ENCODE data around the gene ATP7B. TPM values are rescaled to one million over a fixed set of nuclear protein-coding genes. Genes with fewer than 3 reads are reported as not detected.

ATP7B gene
- total and polyA plus RNA-seq, 2 donors (not counting 3 experiments of a cell fraction or from before 2014, with no cell fraction given): 4.2 to 8.0 TPM

GRCh38 chr13:51978796-51979556 is 32.3 kb downstream of the ATP7B start:
- Histone ChIP-seq H3K79me2 (ENCODE audit: control insufficient read depth, insufficient read depth, low read length) (no peaks in the 10 kb centered on the region), H3K4me1 (ENCODE audit: control insufficient read depth, extremely low read depth, insufficient read depth, low read length) (no peaks in the 10 kb centered on the region), H3K9me3 (replicated peaks; ENCODE audit: control insufficient read depth, insufficient read depth, low read length) (no peaks in the 10 kb centered on the region), H3K36me3 (ENCODE audit: control insufficient read depth in 2 of 2, extremely low read depth in 1 of 2, insufficient read depth in 2 of 2, low read length in 2 of 2) (no peaks in the 10 kb centered on the region), H3K9me1 (replicated peaks; ENCODE audit: control insufficient read depth, extremely low read depth, insufficient read depth, low read length) (no peaks in the 10 kb centered on the region), H2AFZ (ENCODE audit: low read depth, low read length) (no peak overlapping the region), H3K4me3 (replicated peaks in 1 of 3; ENCODE audit: insufficient read depth in 1 of 3, low read depth in 1 of 3, low read length in 3 of 3) (no peak overlapping the region), H3K27me3 (ENCODE audit: control insufficient read depth in 2 of 2, insufficient read depth in 2 of 2, low read length in 2 of 2) (no peaks in the 10 kb centered on the region), H3K27ac (ENCODE audit: insufficient read depth, low read depth, low read length) (no peak overlapping the region), H3K4me2 (ENCODE audit: insufficient read depth, low read length) (no peak overlapping the region), H4K20me1 (replicated peaks; ENCODE audit: control insufficient read depth, extremely low read depth, insufficient read depth, low read length) (no peaks in the 10 kb centered on the region), H3K9ac (replicated peaks; ENCODE audit: extremely low read depth, insufficient read depth, low read length) (no peak overlapping the region)
- ChIA-PET CTCF (no interaction called here), POLR2A (no interaction called here)
- DNase-seq (ENCODE audit: low read depth, low spot score) (no peak), FAIRE-seq (no peak)
- no TSS peak for BruUV-seq (replicated peaks)
- TF ChIP-seq MYC (IDR thresholded peaks at IDR 0.05; ENCODE audit: low read depth, low read length) (no peak), FOS (IDR thresholded peaks at IDR 0.05; ENCODE audit: borderline replicate concordance, insufficient read depth, low read length) (no peak), JUN (IDR thresholded peaks at IDR 0.05; ENCODE audit: borderline replicate concordance, insufficient read depth, insufficient read length, low read depth) (no peak), CTCF (IDR thresholded peaks at IDR 0.05; ENCODE audit: extremely low read depth in 1 of 2, insufficient read depth in 1 of 2, low read depth in 1 of 2, low read length in 2 of 2) (no peak), MAX (IDR thresholded peaks at IDR 0.05; ENCODE audit: insufficient read depth, insufficient read length) (no peak), EZH2 (IDR thresholded peaks at IDR 0.05; ENCODE audit: borderline replicate concordance, low read depth, low read length, severe bottlenecking) (no peak), POLR2AphosphoS5 (IDR thresholded peaks at IDR 0.05; ENCODE audit: insufficient read depth, low read depth, low read length) (no peak)
- intact Hi-C loops (cut with micrococcal nuclease) (no loop called here), dilution Hi-C loops (cut with MboI; ENCODE audit: extremely low pct_ligation_motif_present, low sequenced_read_pairs) (no loop called here)
